Epithelial cell of proximal tubule (primary cell): ENCODE measurements around the gene AAK1. TPM values are rescaled to one million over a fixed set of nuclear protein-coding genes. Genes with fewer than 3 reads are reported as not detected.
A peak's percentile ranks its signal among the peaks of the same experiment; 100 is the strongest.

ENCODE experiments used
- DNase-seq: peaks from one replicate; pipeline ENCODE4 v3.0.0-alpha.2; 2011; ENCODE audit warnings: low read depth
- H3K4me3 ChIP-seq: 2 replicates; pipeline ENCODE4 v1.5.1; 2011; ENCODE audit warnings: low read depth, mild to moderate bottlenecking, low read length
- CTCF ChIP-seq: conservative IDR thresholded peaks from 2 replicates; pipeline ENCODE4 v1.5.1; 2012; ENCODE audit warnings: low read depth, mild to moderate bottlenecking, low read length
- total RNA-seq: library from RNA; depleted of rRNA; stranded (reverse); fragments of >200 nt; gene quantifications from 2 replicates; pipeline ENCODE4 v1.2.3, GENCODE V29; 2015

AAK1 gene
- total RNA-seq, 1 donor from 2014 or later: 32.2 TPM

- no peak overlapping the region for H3K4me3 ChIP-seq
- no peak for TF ChIP-seq CTCF
- DNase-seq: peak; percentile 84
These were observed 49.2 kb downstream of the AAK1 start for GRCh38 chr2:69594341-69594740.

- DNase-seq: no peak
- no peak overlapping the region for H3K4me3 ChIP-seq
- TF ChIP-seq CTCF: no peak
These were observed 51.0 kb downstream of the AAK1 start for GRCh38 chr2:69592511-69592910.

GRCh38 chr2:69589973-69590652 lies 53.4 kb downstream of the AAK1 start:
- no peak for DNase-seq
- TF ChIP-seq CTCF: no peak
- H3K4me3 ChIP-seq: no peak overlapping the region

- TF ChIP-seq CTCF: no peak
- no peak for DNase-seq
- no peak overlapping the region for H3K4me3 ChIP-seq
These were observed 54.6 kb downstream of the AAK1 start for GRCh38 chr2:69588945-69589344.

- DNase-seq: no peak
- no peak overlapping the region for H3K4me3 ChIP-seq
- TF ChIP-seq CTCF: no peak
These were observed 55.1 kb downstream of the AAK1 start for GRCh38 chr2:69588403-69588802.

GRCh38 chr2:69585855-69586555 lies 57.5 kb downstream of the AAK1 start:
- no peak for TF ChIP-seq CTCF
- DNase-seq: no peak
- H3K4me3 ChIP-seq: no peak overlapping the region
